Neural crest cell (in vitro differentiated cells): ENCODE results near the gene TEKT5. TPM values are rescaled to one million over a fixed set of nuclear protein-coding genes. Genes with fewer than 3 reads are reported as not detected.
A peak's percentile ranks its signal among the peaks of the same experiment; 100 is the strongest.

Source experiments
- DNase-seq: peaks from one replicate; pipeline ENCODE4 v3.0.0; 2021; ENCODE audit warnings: low read depth, mixed read lengths, low spot score
- H3K27ac Mint-ChIP-seq: one replicate; pipeline ENCODE4 v1.8.0; 2021; ENCODE audit warnings: mild to moderate bottlenecking, mixed read lengths; ENCODE audit not compliant: unreplicated experiment
- H3K27me3 Mint-ChIP-seq: 2 replicates; pipeline ENCODE4 v1.8.0; 2021; ENCODE audit warnings: low read depth, mild to moderate bottlenecking, mixed read lengths
- H3K36me3 Mint-ChIP-seq: 2 replicates; pipeline ENCODE4 v1.8.0; 2021; ENCODE audit warnings: low read depth, mild to moderate bottlenecking, mixed read lengths
- H3K4me1 Mint-ChIP-seq: 2 replicates; pipeline ENCODE4 v1.8.0; 2021; ENCODE audit warnings: mixed read lengths
- H3K4me3 Mint-ChIP-seq: one replicate; pipeline ENCODE4 v1.8.0; 2021; ENCODE audit warnings: mild to moderate bottlenecking, mixed read lengths
- H3K9me3 Mint-ChIP-seq: 2 replicates; pipeline ENCODE4 v1.8.0; 2021; ENCODE audit warnings: mixed read lengths
- CTCF ChIP-seq: fragments of 200-600 bp; sonication (generic); conservative IDR thresholded peaks from 2 replicates; pipeline ENCODE4 v1.5.0; 2021; ENCODE audit warnings: antibody characterized with exemption, mild to moderate bottlenecking
- total RNA-seq: library from RNA; stranded (reverse); gene quantifications from 2 replicates; pipeline ENCODE4 v1.2.1, GENCODE V29; 2021

The TEKT5 gene
- total RNA-seq, 1 donor from 2014 or later = 0.68 TPM

DNA sequence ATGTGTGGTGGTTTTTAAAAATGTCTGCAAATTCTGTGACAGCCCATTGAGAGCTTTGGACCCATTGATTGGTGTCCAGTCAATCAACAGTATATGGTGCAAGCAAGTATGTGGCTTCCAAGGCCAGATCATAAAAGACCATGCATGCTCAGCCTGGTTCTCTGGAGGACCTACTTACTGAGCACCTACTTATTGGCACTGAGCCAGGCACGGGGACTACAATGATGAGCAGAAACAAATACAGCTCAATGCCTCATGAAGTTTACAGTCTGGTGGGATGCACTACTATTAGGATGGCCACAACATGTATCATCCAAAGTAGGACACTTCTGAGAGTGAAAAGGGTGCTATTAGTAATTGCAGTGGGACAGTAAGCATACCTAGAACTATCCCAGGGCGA lies 107.1 kb downstream of the TEKT5 start:
- no peak for TF ChIP-seq CTCF
- Mint-ChIP-seq H3K27ac (no peak overlapping the region), H3K27me3 (peaks cover 19% of the 10 kb centered on the region), H3K36me3 (no peaks in the 10 kb centered on the region), H3K9me3 (no peaks in the 10 kb centered on the region), H3K4me1 (peaks cover 12% of the 10 kb centered on the region), H3K4me3 (no peak overlapping the region)
- DNase-seq = no peak

GRCh38 chr16:10584981-10585438 lies 109.7 kb downstream of the TEKT5 start:
- peaks cover 23% of the 10 kb centered on the region for H3K4me1 Mint-ChIP-seq
- TF ChIP-seq CTCF = no peak
- no peaks in the 10 kb centered on the region for H3K36me3 Mint-ChIP-seq
- peaks cover 18% of the 10 kb centered on the region for H3K27me3 Mint-ChIP-seq
- no peaks in the 10 kb centered on the region for H3K9me3 Mint-ChIP-seq
- no peak overlapping the region for H3K4me3 Mint-ChIP-seq
- no peak overlapping the region for H3K27ac Mint-ChIP-seq
- no peak for DNase-seq

DNA sequence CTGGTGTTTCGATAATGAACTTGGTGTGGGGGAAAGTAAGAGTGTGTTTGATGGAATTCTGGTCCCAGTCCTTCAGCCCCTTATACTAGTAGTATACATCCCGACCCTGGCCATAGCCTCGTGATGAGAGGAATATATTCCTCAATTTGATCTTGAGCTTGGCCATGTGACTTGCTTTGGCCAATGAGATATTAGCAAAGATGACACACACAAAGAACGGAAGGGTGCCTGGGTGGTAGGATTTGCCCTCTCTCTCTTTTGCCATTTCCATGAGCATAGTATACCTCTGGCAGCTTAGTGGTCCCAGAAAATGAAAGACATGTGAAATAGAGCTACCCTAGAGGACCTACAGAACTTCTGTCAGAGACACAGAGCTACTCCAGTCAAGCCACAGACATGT lies 111.5 kb downstream of the TEKT5 start:
- no peaks in the 10 kb centered on the region for H3K36me3 Mint-ChIP-seq
- no peaks in the 10 kb centered on the region for H3K9me3 Mint-ChIP-seq
- no peak for TF ChIP-seq CTCF
- peaks cover 30% of the 10 kb centered on the region for H3K4me1 Mint-ChIP-seq
- no peak for DNase-seq
- peak overlapping the region; percentile 35 for H3K4me3 Mint-ChIP-seq
- H3K27ac Mint-ChIP-seq = no peak overlapping the region
- peaks cover 7% of the 10 kb centered on the region for H3K27me3 Mint-ChIP-seq

DNA sequence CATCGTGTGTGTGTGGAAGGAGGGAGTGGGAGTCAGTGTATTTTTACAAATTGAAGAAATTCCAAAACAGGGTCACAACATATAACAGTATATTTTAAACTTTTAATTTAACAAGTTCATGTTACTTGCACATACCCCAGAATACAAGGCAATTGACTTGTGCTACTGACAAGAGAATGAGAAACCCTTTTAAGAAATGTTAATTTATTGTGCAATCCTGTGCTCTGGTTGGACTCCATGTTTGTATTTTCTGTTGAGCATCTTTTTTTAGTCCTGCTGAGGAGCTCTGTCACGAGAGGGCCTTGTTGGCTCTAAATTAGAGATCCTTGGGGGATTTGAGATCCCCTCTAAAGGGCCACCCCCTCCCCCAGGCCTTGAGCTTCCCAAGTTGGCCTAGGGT lies 113.2 kb downstream of the TEKT5 start:
- H3K4me3 Mint-ChIP-seq = peak overlapping the region; percentile 92
- no peak for TF ChIP-seq CTCF
- peaks cover 44% of the 10 kb centered on the region for H3K4me1 Mint-ChIP-seq
- no peak overlapping the region for H3K27ac Mint-ChIP-seq
- DNase-seq = no peak
- peaks cover 7% of the 10 kb centered on the region for H3K27me3 Mint-ChIP-seq
- H3K9me3 Mint-ChIP-seq = no peaks in the 10 kb centered on the region
- no peaks in the 10 kb centered on the region for H3K36me3 Mint-ChIP-seq

DNA sequence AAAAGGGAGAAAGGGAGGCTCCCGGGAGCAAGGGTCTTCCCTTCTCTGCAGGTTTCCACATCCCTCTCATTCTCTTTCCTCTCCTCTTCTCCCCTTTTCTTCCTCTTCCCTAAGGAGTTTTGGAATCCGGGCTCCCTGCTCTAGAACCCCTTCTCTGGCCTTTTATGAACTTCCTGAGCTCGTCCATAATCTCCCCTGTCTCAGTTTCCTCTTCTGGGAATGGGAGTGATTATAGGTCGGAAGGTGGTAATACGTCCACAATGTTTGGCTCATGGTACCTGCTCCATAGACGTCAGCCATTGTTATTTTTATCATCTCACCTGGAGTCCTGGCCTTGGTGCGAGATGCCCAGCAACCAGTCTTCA lies 113.9 kb downstream of the TEKT5 start:
- H3K4me1 Mint-ChIP-seq = peaks cover 50% of the 10 kb centered on the region
- H3K27ac Mint-ChIP-seq = peak overlapping the region; percentile 82
- no peak for TF ChIP-seq CTCF

More for the DNA sequence above, 113.9 kb downstream of the TEKT5 start:
- Mint-ChIP-seq H3K36me3 (no peaks in the 10 kb centered on the region), H3K27me3 (peaks cover 7% of the 10 kb centered on the region), H3K4me3 (peak overlapping the region; percentile 92), H3K9me3 (no peaks in the 10 kb centered on the region)
- no peak for DNase-seq
